ENCODE data around the gene GET4.
"Not testable (repeated sequence)": the region's sequence is repeated elsewhere in the genome, so short reads cannot be mapped to it uniquely, and the experiment has no call there.

Gene GET4

GRCh38 chr7:845091-845490 is 31.3 kb upstream of the GET4 start:
- Histone ChIP-seq H3K27ac (ENCODE audit: low read depth, low read length) (no peak overlapping the region), H3K9me3 (ENCODE audit: control insufficient read depth in 5 of 5, low read length in 5 of 5) (no peaks in the 10 kb centered on the region), H3K36me3 (ENCODE audit: control insufficient read depth in 5 of 5, insufficient read depth in 5 of 5, low read length in 5 of 5) (peaks cover 0 to 70% (median 56%) of the 10 kb centered on the region in 5 donors)

GRCh38 chr7:845731-846130 is 30.6 kb upstream of the GET4 start:
- Histone ChIP-seq H3K27ac (ENCODE audit: low read depth, low read length) (no peak overlapping the region), H3K27me3 (ENCODE audit: control insufficient read depth in 5 of 5, insufficient read depth in 4 of 5, low read length in 5 of 5) (no peaks in the 10 kb centered on the region), H3K4me3 (ENCODE audit: low read depth in 1 of 5, low read length in 5 of 5) (no peak overlapping the region), H3K4me1 (ENCODE audit: control insufficient read depth in 5 of 5, insufficient read depth in 5 of 5, low read length in 5 of 5) (no peaks in the 10 kb centered on the region), H3K36me3 (ENCODE audit: control insufficient read depth in 5 of 5, insufficient read depth in 5 of 5, low read length in 5 of 5) (peaks cover 0 to 73% (median 53%) of the 10 kb centered on the region in 5 donors), H3K9ac (ENCODE audit: low read length in 5 of 5) (no peak overlapping the region), H3K9me3 (ENCODE audit: control insufficient read depth in 5 of 5, low read length in 5 of 5) (no peaks in the 10 kb centered on the region)

More at GRCh38 chr7:845091-845490, 31.3 kb upstream of the GET4 start:
- no peak overlapping the region for H3K9ac ChIP-seq (ENCODE audit: low read length in 5 of 5)
- no peak overlapping the region for H3K4me3 ChIP-seq (ENCODE audit: low read depth in 1 of 5, low read length in 5 of 5)
- H3K4me1 ChIP-seq (ENCODE audit: control insufficient read depth in 5 of 5, insufficient read depth in 5 of 5, low read length in 5 of 5), result no peaks in the 10 kb centered on the region
- no peaks in the 10 kb centered on the region for H3K27me3 ChIP-seq (ENCODE audit: control insufficient read depth in 5 of 5, insufficient read depth in 4 of 5, low read length in 5 of 5)

- not testable (repeated sequence) for H3K9ac ChIP-seq (ENCODE audit: low read length in 5 of 5); H3K27ac ChIP-seq (ENCODE audit: low read depth, low read length); H3K4me1 ChIP-seq (ENCODE audit: control insufficient read depth in 5 of 5, insufficient read depth in 5 of 5, low read length in 5 of 5); H3K4me3 ChIP-seq (ENCODE audit: low read depth in 1 of 5, low read length in 5 of 5); H3K9me3 ChIP-seq (ENCODE audit: control insufficient read depth in 5 of 5, low read length in 5 of 5); H3K27me3 ChIP-seq (ENCODE audit: control insufficient read depth in 5 of 5, insufficient read depth in 4 of 5, low read length in 5 of 5)
- peaks cover 0 to 82% (median 57%) of the 10 kb centered on the region in 5 donors for H3K36me3 ChIP-seq (ENCODE audit: control insufficient read depth in 5 of 5, insufficient read depth in 5 of 5, low read length in 5 of 5)
Measured at GRCh38 chr7:846958-847650, 29.2 kb upstream of the GET4 start.

GRCh38 chr7:847728-848127 is 28.6 kb upstream of the GET4 start:
- not testable (repeated sequence) for H3K4me1 ChIP-seq (ENCODE audit: control insufficient read depth in 5 of 5, insufficient read depth in 5 of 5, low read length in 5 of 5)
- peaks cover 0 to 82% (median 57%) of the 10 kb centered on the region in 5 donors for H3K36me3 ChIP-seq (ENCODE audit: control insufficient read depth in 5 of 5, insufficient read depth in 5 of 5, low read length in 5 of 5)

GRCh38 chr7:849145-849544 is 27.2 kb upstream of the GET4 start:
- no peak overlapping the region for H3K27ac ChIP-seq (ENCODE audit: low read depth, low read length)
- H3K27me3 ChIP-seq (ENCODE audit: control insufficient read depth in 5 of 5, insufficient read depth in 4 of 5, low read length in 5 of 5), result no peaks in the 10 kb centered on the region
- H3K9me3 ChIP-seq (ENCODE audit: control insufficient read depth in 5 of 5, low read length in 5 of 5), result no peaks in the 10 kb centered on the region
- peaks cover 0 to 82% (median 57%) of the 10 kb centered on the region in 5 donors for H3K36me3 ChIP-seq (ENCODE audit: control insufficient read depth in 5 of 5, insufficient read depth in 5 of 5, low read length in 5 of 5)
- H3K4me1 ChIP-seq (ENCODE audit: control insufficient read depth in 5 of 5, insufficient read depth in 5 of 5, low read length in 5 of 5), result peaks cover 0 to 2% (median under 1%) of the 10 kb centered on the region in 5 donors
- no peak overlapping the region for H3K9ac ChIP-seq (ENCODE audit: low read length in 5 of 5)
- H3K4me3 ChIP-seq (ENCODE audit: low read depth in 1 of 5, low read length in 5 of 5), result no peak overlapping the region

More at GRCh38 chr7:847728-848127, 28.6 kb upstream of the GET4 start:
- H3K27me3 ChIP-seq (ENCODE audit: control insufficient read depth in 5 of 5, insufficient read depth in 4 of 5, low read length in 5 of 5); H3K4me3 ChIP-seq (ENCODE audit: low read depth in 1 of 5, low read length in 5 of 5); H3K9ac ChIP-seq (ENCODE audit: low read length in 5 of 5); H3K9me3 ChIP-seq (ENCODE audit: control insufficient read depth in 5 of 5, low read length in 5 of 5); H3K27ac ChIP-seq (ENCODE audit: low read depth, low read length): not testable (repeated sequence)

- no peak overlapping the region for H3K9ac ChIP-seq (ENCODE audit: low read length in 5 of 5)
- peaks cover 0 to 79% (median 56%) of the 10 kb centered on the region in 5 donors for H3K36me3 ChIP-seq (ENCODE audit: control insufficient read depth in 5 of 5, insufficient read depth in 5 of 5, low read length in 5 of 5)
- no peak overlapping the region for H3K27ac ChIP-seq (ENCODE audit: low read depth, low read length)
- no peak overlapping the region for H3K4me3 ChIP-seq (ENCODE audit: low read depth in 1 of 5, low read length in 5 of 5)
- peaks cover 0 to 8% (median 4%) of the 10 kb centered on the region in 5 donors for H3K4me1 ChIP-seq (ENCODE audit: control insufficient read depth in 5 of 5, insufficient read depth in 5 of 5, low read length in 5 of 5)
- H3K27me3 ChIP-seq (ENCODE audit: control insufficient read depth in 5 of 5, insufficient read depth in 4 of 5, low read length in 5 of 5), result no peaks in the 10 kb centered on the region
- H3K9me3 ChIP-seq (ENCODE audit: control insufficient read depth in 5 of 5, low read length in 5 of 5), result no peaks in the 10 kb centered on the region
Measured at GRCh38 chr7:849781-850180, 26.6 kb upstream of the GET4 start.

GRCh38 chr7:851204-851603 is 25.1 kb upstream of the GET4 start:
- H3K4me3 ChIP-seq (ENCODE audit: low read depth in 1 of 5, low read length in 5 of 5), result no peak overlapping the region
- peaks cover 0 to 22% (median 14%) of the 10 kb centered on the region in 5 donors for H3K4me1 ChIP-seq (ENCODE audit: control insufficient read depth in 5 of 5, insufficient read depth in 5 of 5, low read length in 5 of 5)
- H3K36me3 ChIP-seq (ENCODE audit: control insufficient read depth in 5 of 5, insufficient read depth in 5 of 5, low read length in 5 of 5), result peaks cover 0 to 78% (median 65%) of the 10 kb centered on the region in 5 donors
- H3K27ac ChIP-seq (ENCODE audit: low read depth, low read length), result no peak overlapping the region
- no peaks in the 10 kb centered on the region for H3K9me3 ChIP-seq (ENCODE audit: control insufficient read depth in 5 of 5, low read length in 5 of 5)
- no peak overlapping the region for H3K9ac ChIP-seq (ENCODE audit: low read length in 5 of 5)
- H3K27me3 ChIP-seq (ENCODE audit: control insufficient read depth in 5 of 5, insufficient read depth in 4 of 5, low read length in 5 of 5), result no peaks in the 10 kb centered on the region

- peaks cover 0 to 91% (median 82%) of the 10 kb centered on the region in 5 donors for H3K36me3 ChIP-seq (ENCODE audit: control insufficient read depth in 5 of 5, insufficient read depth in 5 of 5, low read length in 5 of 5)
Measured at GRCh38 chr7:853366-854117, 22.8 kb upstream of the GET4 start.

GRCh38 chr7:854118-854775 is 22.1 kb upstream of the GET4 start:
- H3K4me1 ChIP-seq (ENCODE audit: control insufficient read depth in 5 of 5, insufficient read depth in 5 of 5, low read length in 5 of 5), result peaks cover 3 to 34% (median 18%) of the 10 kb centered on the region in 5 donors
- H3K9ac ChIP-seq (ENCODE audit: low read length in 5 of 5), result no peak overlapping the region
- H3K36me3 ChIP-seq (ENCODE audit: control insufficient read depth in 5 of 5, insufficient read depth in 5 of 5, low read length in 5 of 5), result peaks cover 0 to 94% (median 84%) of the 10 kb centered on the region in 5 donors
- no peaks in the 10 kb centered on the region for H3K27me3 ChIP-seq (ENCODE audit: control insufficient read depth in 5 of 5, insufficient read depth in 4 of 5, low read length in 5 of 5)
- no peaks in the 10 kb centered on the region for H3K9me3 ChIP-seq (ENCODE audit: control insufficient read depth in 5 of 5, low read length in 5 of 5)
- H3K4me3 ChIP-seq (ENCODE audit: low read depth in 1 of 5, low read length in 5 of 5), result no peak overlapping the region
- H3K27ac ChIP-seq (ENCODE audit: low read depth, low read length), result no peak overlapping the region

More at GRCh38 chr7:853366-854117, 22.8 kb upstream of the GET4 start:
- no peaks in the 10 kb centered on the region for H3K27me3 ChIP-seq (ENCODE audit: control insufficient read depth in 5 of 5, insufficient read depth in 4 of 5, low read length in 5 of 5)
- no peak overlapping the region for H3K4me3 ChIP-seq (ENCODE audit: low read depth in 1 of 5, low read length in 5 of 5)
- no peak overlapping the region for H3K27ac ChIP-seq (ENCODE audit: low read depth, low read length)
- H3K9me3 ChIP-seq (ENCODE audit: control insufficient read depth in 5 of 5, low read length in 5 of 5), result no peaks in the 10 kb centered on the region
- H3K4me1 ChIP-seq (ENCODE audit: control insufficient read depth in 5 of 5, insufficient read depth in 5 of 5, low read length in 5 of 5), result peaks cover 3 to 34% (median 18%) of the 10 kb centered on the region in 5 donors
- no peak overlapping the region for H3K9ac ChIP-seq (ENCODE audit: low read length in 5 of 5)
